CD4-positive, CD25-positive, alpha-beta regulatory T cell (primary cell): ENCODE measurements around the gene OXLD1. TPM values are rescaled to one million over a fixed set of nuclear protein-coding genes. Genes with fewer than 3 reads are reported as not detected.

ENCODE experiments used
- ATAC-seq, 2 donors: fragments of 150-1000 bp; cut with Tn5 transposase; one replicate each; pipeline ENCODE4 v1.10.0; 2021; ENCODE audit warnings: low read depth in 2 of 2, moderate number of reproducible peaks in 2 of 2, moderate library complexity in 1 of 2
- DNase-seq, 3 donors: peaks; one replicate each; pipeline versions ENCODE4 v3.0.0 to v3.0.0-alpha.2; 2012 to 2022; ENCODE audit warnings: mixed read lengths in 1 of 3
- H3K27ac ChIP-seq: one replicate; pipeline ENCODE4 v1.7.0; 2013; ENCODE audit warnings: mild to moderate bottlenecking, low read length; ENCODE audit not compliant: insufficient read depth, poor library complexity, severe bottlenecking
- H3K27me3 ChIP-seq: one replicate; pipeline ENCODE4 v1.7.0; 2013; ENCODE audit warnings: low read length; ENCODE audit not compliant: control insufficient read depth, insufficient read depth
- H3K36me3 ChIP-seq: one replicate; pipeline ENCODE4 v1.7.0; 2013; ENCODE audit warnings: mild to moderate bottlenecking, low read length, moderate library complexity; ENCODE audit not compliant: control insufficient read depth, insufficient read depth
- H3K4me1 ChIP-seq: 2 replicates; pipeline ENCODE4 v1.7.0; 2013; ENCODE audit warnings: mild to moderate bottlenecking, low read length; ENCODE audit not compliant: insufficient read depth, control insufficient read depth, poor library complexity, severe bottlenecking
- H3K4me3 ChIP-seq: one replicate; pipeline ENCODE4 v1.7.0; 2013; ENCODE audit warnings: low read depth, mild to moderate bottlenecking, low read length, moderate library complexity
- H3K9me3 ChIP-seq, 2 experiments: 1 replicate in 1 of 2; 2 replicates in 1 of 2; pipeline ENCODE4 v1.7.0; 2013; ENCODE audit warnings: low read length in 2 of 2, mild to moderate bottlenecking in 1 of 2, moderate library complexity in 1 of 2; ENCODE audit not compliant: control insufficient read depth in 2 of 2
- H3K27ac Mint-ChIP-seq, 3 donors: one replicate each; pipeline ENCODE4 v1.8.0; 2020 to 2022; ENCODE audit warnings: mild to moderate bottlenecking in 3 of 3, mixed read lengths in 3 of 3, moderate library complexity in 2 of 3
- H3K27me3 Mint-ChIP-seq: one replicate; pipeline ENCODE4 v1.8.0; 2022; ENCODE audit warnings: mild to moderate bottlenecking, mixed read lengths
- H3K36me3 Mint-ChIP-seq: one replicate; pipeline ENCODE4 v1.8.0; 2020; ENCODE audit warnings: mixed read lengths
- H3K4me1 Mint-ChIP-seq, 4 donors: one replicate each; pipeline ENCODE4 v1.8.0; 2020 to 2022; ENCODE audit warnings: mixed read lengths in 4 of 4, mild to moderate bottlenecking in 1 of 4
- H3K4me3 Mint-ChIP-seq, 4 donors: one replicate each; pipeline ENCODE4 v1.8.0; 2020 to 2022; ENCODE audit warnings: mild to moderate bottlenecking in 4 of 4, mixed read lengths in 4 of 4, moderate library complexity in 3 of 4
- H3K9me3 Mint-ChIP-seq, 7 donors: one replicate each; pipeline ENCODE4 v1.8.0; 2020 to 2022; ENCODE audit warnings: mixed read lengths in 7 of 7, mild to moderate bottlenecking in 3 of 7, moderate library complexity in 2 of 7
- polyA plus RNA-seq, 4 donors: library from polyadenylated mRNA; unstranded; fragments of 300-500 nt; fragmentation: Illumina TruSeq; gene quantifications; one replicate each; pipeline ENCODE4 v1.2.3, GENCODE V29; 2021
- total RNA-seq: library from RNA; stranded (reverse); gene quantifications from one replicate; pipeline ENCODE4 v1.2.3, GENCODE V29; 2022

OXLD1 gene
- total and polyA plus RNA-seq, 5 donors from 2014 or later = 37.7 to 108 (median 83.4) TPM

DNA sequence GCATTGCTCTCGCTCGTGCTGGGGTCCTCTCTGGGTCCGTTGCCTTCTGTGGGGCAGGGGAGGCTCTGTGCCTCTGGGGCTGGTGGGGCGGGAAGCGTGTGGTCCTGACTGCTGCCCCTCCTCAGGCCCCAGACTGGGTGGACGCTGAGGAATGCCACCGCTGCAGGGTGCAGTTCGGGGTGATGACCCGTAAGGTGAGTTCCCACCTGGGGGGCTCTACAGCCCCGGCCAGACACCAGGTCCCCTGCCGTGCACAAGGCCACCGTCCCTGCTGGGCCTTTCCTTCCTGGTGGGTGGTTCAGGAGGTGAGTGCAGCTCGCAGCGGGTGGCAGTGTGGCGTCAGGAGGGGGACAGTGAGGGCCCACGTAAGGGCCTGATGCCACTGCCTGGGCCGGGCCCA is 24.1 kb upstream of the OXLD1 start:
- Histone ChIP-seq H3K4me1 (peaks cover 3% of the 10 kb centered on the region), H3K36me3 (peaks cover 74% of the 10 kb centered on the region), H3K4me3 (no peak overlapping the region), H3K27ac (no peak overlapping the region), H3K9me3 (no peaks in the 10 kb centered on the region), H3K27me3 (no peaks in the 10 kb centered on the region)
- ATAC-seq (no peak), DNase-seq (no peak)
- Mint-ChIP-seq H3K27ac (no peak overlapping the region), H3K9me3 (no peaks in the 10 kb centered on the region), H3K4me1 (peaks cover 0 to 20% (median 1%) of the 10 kb centered on the region in 4 donors), H3K36me3 (peaks cover 11% of the 10 kb centered on the region), H3K27me3 (no peaks in the 10 kb centered on the region), H3K4me3 (peak overlapping the region in 1 of 4 donors; percentile 58)

DNA sequence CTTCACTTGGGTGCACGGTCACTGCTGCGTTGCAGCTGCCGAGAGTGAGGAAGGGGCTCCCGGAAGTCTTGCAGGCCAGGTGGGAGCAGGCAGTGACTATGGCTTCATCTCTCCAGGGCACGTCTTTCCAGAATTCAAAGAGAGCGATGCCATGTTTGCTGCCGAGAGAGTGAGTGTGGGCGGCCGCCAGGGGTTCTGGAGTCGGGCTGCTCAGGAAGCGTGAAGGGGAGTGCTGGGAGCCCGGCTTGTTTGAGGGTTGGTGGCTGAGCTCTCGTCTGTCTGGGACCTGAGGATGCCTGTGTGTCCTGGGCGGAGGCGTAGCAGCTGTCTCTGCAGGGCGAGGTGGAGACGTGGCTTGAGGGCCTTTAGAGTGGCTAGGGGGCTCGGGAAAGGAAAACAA is 23.7 kb upstream of the OXLD1 start:
- ATAC-seq = no peak
- Mint-ChIP-seq H3K4me1 (peaks cover 0 to 25% (median 1%) of the 10 kb centered on the region in 4 donors), H3K4me3 (peak overlapping the region in 1 of 4 donors; percentile 58), H3K9me3 (no peaks in the 10 kb centered on the region), H3K27me3 (no peaks in the 10 kb centered on the region), H3K27ac (no peak overlapping the region), H3K36me3 (peaks cover 11% of the 10 kb centered on the region)
- no peaks in the 10 kb centered on the region for H3K27me3 ChIP-seq
- peaks cover 71% of the 10 kb centered on the region for H3K36me3 ChIP-seq
- DNase-seq = no peak
- no peak overlapping the region for H3K27ac ChIP-seq
- H3K4me3 ChIP-seq = no peak overlapping the region
- H3K9me3 ChIP-seq = no peaks in the 10 kb centered on the region
- H3K4me1 ChIP-seq = peaks cover 8% of the 10 kb centered on the region

DNA sequence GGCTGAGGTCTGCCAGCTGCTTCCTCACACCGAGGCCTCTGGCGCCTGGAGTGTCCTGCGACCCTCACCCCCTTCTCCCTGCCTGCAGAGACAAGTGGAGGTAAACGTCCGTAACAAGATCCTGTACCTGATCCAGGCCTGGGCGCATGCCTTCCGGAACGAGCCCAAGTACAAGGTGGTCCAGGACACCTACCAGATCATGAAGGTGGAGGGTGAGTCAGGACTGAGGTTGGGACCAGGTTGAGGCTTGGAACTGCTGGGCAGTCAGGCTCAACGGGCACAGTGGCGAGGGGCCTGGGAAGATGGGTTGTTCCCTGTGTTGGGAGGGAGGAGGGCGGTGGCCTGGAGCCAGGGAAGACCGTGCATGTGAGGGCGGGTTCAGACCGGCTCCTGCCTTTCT is 22.2 kb upstream of the OXLD1 start:
- ATAC-seq = no peak
- peak overlapping the region in 1 of 3 donors; percentile 65 for H3K27ac Mint-ChIP-seq
- Histone ChIP-seq H3K4me3 (no peak overlapping the region), H3K9me3 (no peaks in the 10 kb centered on the region), H3K4me1 (peaks cover 17% of the 10 kb centered on the region), H3K27me3 (no peaks in the 10 kb centered on the region), H3K36me3 (peaks cover 61% of the 10 kb centered on the region), H3K27ac (no peak overlapping the region)
- no peaks in the 10 kb centered on the region for H3K9me3 Mint-ChIP-seq
- no peak for DNase-seq
- H3K4me1 Mint-ChIP-seq = peaks cover 3 to 35% (median 8%) of the 10 kb centered on the region in 4 donors
- H3K27me3 Mint-ChIP-seq = no peaks in the 10 kb centered on the region
- H3K4me3 Mint-ChIP-seq = no peak overlapping the region
- H3K36me3 Mint-ChIP-seq = peaks cover 13% of the 10 kb centered on the region

DNA sequence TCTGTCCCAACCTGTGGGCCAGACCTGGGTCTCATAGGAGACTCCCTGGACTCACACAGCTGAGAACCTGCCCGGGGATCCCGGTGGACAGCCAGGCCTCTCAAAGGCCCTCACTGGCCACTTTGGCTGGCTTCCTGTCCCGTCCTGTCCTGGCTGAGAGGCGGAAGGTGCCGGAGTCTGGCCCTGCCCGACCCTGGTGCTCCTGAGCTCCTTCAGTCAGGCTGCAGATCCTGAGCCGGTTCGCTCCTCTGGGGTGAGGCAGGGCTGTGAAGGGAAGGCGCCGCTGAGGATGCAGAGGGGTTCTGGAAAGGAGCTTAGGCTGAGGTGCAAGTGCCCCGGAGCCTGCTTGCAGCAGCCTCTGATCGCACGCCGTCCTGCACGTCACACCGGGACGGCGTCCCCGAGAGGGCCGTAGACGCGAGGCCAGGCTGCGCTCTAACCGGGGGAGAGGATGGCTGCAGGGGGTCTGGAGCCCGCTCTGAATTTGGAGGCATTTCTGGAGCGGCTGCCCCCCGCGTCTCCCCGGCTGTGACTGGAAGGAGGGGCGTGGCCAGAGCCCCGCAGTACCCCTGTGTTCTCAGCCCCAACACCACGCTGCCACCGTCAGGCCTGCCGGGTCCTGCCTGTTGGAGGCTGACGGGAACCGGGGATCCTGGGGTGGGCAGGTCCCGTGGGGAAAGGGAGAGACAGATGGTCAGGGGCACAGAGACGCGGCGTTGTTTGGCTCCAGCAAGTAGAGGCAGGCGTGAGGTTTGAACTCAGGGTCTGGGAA is 21.6 kb upstream of the OXLD1 start:
- no peak overlapping the region for H3K27ac Mint-ChIP-seq
- H3K4me3 Mint-ChIP-seq = peak overlapping the region; percentile 41 to 63 (median 56)

DNA sequence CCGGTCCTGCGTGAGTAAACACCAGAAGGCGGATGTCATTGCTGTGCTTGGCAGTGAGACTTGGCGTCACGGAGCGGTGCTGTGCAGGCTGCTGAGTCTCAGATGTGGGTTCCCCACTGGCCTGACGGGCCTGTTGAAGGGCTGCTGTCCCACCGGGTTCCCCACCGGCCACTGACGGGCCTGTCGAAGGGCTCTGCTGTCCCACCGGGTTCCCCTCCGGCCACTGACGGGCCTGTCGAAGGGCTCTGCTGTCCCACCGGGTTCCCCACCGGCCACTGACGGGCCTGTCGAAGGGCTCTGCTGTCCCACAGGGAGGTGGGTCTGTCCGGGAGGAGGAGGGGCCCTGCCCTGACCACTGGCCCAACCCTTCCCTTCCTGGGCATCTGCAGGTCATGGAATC is 20.2 kb upstream of the OXLD1 start:
- no peak overlapping the region for H3K4me3 ChIP-seq
- no peaks in the 10 kb centered on the region for H3K27me3 Mint-ChIP-seq
- H3K27ac ChIP-seq = no peak overlapping the region
- ATAC-seq (no peak), DNase-seq (no peak)
- peaks cover 5 to 50% (median 11%) of the 10 kb centered on the region in 4 donors for H3K4me1 Mint-ChIP-seq
- H3K9me3 Mint-ChIP-seq = no peaks in the 10 kb centered on the region
- no peaks in the 10 kb centered on the region for H3K9me3 ChIP-seq
- no peak overlapping the region for H3K27ac Mint-ChIP-seq
- H3K36me3 Mint-ChIP-seq = peaks cover 14% of the 10 kb centered on the region
- H3K4me3 Mint-ChIP-seq = no peak overlapping the region
- peaks cover 48% of the 10 kb centered on the region for H3K36me3 ChIP-seq
- H3K4me1 ChIP-seq = peaks cover 25% of the 10 kb centered on the region
- no peaks in the 10 kb centered on the region for H3K27me3 ChIP-seq

More for the DNA sequence above, 21.6 kb upstream of the OXLD1 start:
- H3K9me3 ChIP-seq = no peaks in the 10 kb centered on the region
- Mint-ChIP-seq H3K9me3 (no peaks in the 10 kb centered on the region), H3K27me3 (no peaks in the 10 kb centered on the region), H3K36me3 (peaks cover 14% of the 10 kb centered on the region), H3K4me1 (peaks cover 5 to 39% (median 10%) of the 10 kb centered on the region in 4 donors)
- no peaks in the 10 kb centered on the region for H3K27me3 ChIP-seq
- H3K4me3 ChIP-seq = no peak overlapping the region
- H3K36me3 ChIP-seq = peaks cover 58% of the 10 kb centered on the region
- DNase-seq = no peak
- peaks cover 18% of the 10 kb centered on the region for H3K4me1 ChIP-seq
- no peak overlapping the region for H3K27ac ChIP-seq
- no peak for ATAC-seq

DNA sequence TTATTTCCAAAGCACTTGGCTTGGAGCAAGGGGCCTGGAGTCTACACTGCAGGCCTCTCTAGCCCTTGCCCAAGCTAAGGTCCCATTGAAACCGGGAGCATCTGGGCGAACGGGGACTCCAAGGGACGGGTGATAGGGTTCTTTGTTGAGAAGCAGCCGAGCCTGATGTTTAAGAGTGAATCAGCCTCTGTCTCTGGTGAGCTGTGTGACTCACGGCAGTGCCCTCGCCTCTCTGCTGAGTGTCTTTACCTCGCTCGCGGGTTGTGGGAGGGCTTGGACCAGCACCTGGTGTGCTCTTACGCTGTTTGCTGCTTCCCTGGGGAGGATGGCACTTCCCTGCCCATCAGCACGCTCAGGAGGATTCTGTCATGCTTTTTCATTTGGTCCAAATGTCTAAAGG is 18.7 kb upstream of the OXLD1 start:
- peaks cover 25% of the 10 kb centered on the region for H3K4me1 ChIP-seq
- H3K4me3 ChIP-seq = peak overlapping the region; percentile 89
- no peaks in the 10 kb centered on the region for H3K9me3 Mint-ChIP-seq
- H3K36me3 Mint-ChIP-seq = peaks cover 11% of the 10 kb centered on the region
- no peaks in the 10 kb centered on the region for H3K27me3 ChIP-seq
- peaks cover 36% of the 10 kb centered on the region for H3K36me3 ChIP-seq
- H3K27me3 Mint-ChIP-seq = no peaks in the 10 kb centered on the region
- peak overlapping the region in 2 of 3 donors; percentile 65 to 94 for H3K27ac Mint-ChIP-seq
- H3K4me3 Mint-ChIP-seq = peak overlapping the region; percentile 85 to 93 (median 86)
- peaks cover 5 to 54% (median 11%) of the 10 kb centered on the region in 4 donors for H3K4me1 Mint-ChIP-seq
- no peaks in the 10 kb centered on the region for H3K9me3 ChIP-seq
- H3K27ac ChIP-seq = peak overlapping the region; percentile 68
- DNase-seq (no peak), ATAC-seq (no peak)

DNA sequence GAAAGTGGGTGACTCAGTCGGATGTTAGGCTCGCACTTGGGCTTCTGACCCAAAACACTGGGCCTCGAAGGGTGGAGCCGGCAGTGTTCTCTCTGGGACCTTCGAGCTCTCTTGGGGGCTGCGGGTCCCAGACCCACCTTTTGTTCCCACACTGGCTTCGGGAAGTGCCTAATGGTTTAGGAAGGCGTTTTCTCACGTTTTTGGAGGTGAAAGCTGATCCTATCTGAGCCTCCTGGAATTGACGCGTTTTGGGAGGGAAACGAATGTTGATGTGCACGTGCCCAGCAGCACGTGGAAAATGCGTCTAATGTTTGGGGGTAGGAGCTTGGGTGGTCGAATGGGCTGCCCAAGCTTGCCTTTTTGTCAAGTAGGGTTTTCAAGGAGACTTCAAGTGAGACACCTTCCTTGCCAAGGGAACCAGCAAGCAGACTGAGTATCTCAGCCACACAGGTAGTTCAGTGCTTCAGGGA is 18.1 kb upstream of the OXLD1 start:
- ATAC-seq = no peak
- H3K4me3 Mint-ChIP-seq = peak overlapping the region; percentile 85 to 93 (median 86)

More for the DNA sequence above, 18.1 kb upstream of the OXLD1 start:
- no peaks in the 10 kb centered on the region for H3K9me3 ChIP-seq
- H3K27me3 ChIP-seq = no peaks in the 10 kb centered on the region
- H3K9me3 Mint-ChIP-seq = no peaks in the 10 kb centered on the region
- H3K27ac ChIP-seq = peak overlapping the region; percentile 68
- peaks cover 11% of the 10 kb centered on the region for H3K36me3 Mint-ChIP-seq
- H3K36me3 ChIP-seq = peaks cover 30% of the 10 kb centered on the region
- peaks cover 25% of the 10 kb centered on the region for H3K4me1 ChIP-seq
- peak overlapping the region; percentile 89 for H3K4me3 ChIP-seq
- peaks cover 5 to 48% (median 11%) of the 10 kb centered on the region in 4 donors for H3K4me1 Mint-ChIP-seq
- DNase-seq = no peak
- H3K27me3 Mint-ChIP-seq = no peaks in the 10 kb centered on the region
- peak overlapping the region in 2 of 3 donors; percentile 65 to 94 for H3K27ac Mint-ChIP-seq
